H1 (cell line): ENCODE measurements around the gene VPS13D. TPM values are rescaled to one million over a fixed set of nuclear protein-coding genes. Genes with fewer than 3 reads are reported as not detected.

Experiments used
- ASH2L ChIP-seq: fragments of 200-600, 300-600 bp; sonication (generic); IDR thresholded peaks from one replicate; pipeline ENCODE4 v1.7.1; 2017; ENCODE audit warnings: low read length
- BCL11A ChIP-seq, 2 experiments: IDR thresholded peaks; one replicate each; pipeline ENCODE4 v1.6.1; 2011; ENCODE audit warnings: low read depth in 2 of 2, low read length in 2 of 2, mild to moderate bottlenecking in 2 of 2
- CBX8 ChIP-seq: fragments of 300-800, 300-1000 bp; sonication (generic); IDR thresholded peaks from 2 replicates; pipeline ENCODE4 v1.7.1; 2016; ENCODE audit warnings: low read depth, low read length, borderline replicate concordance
- CHD1 ChIP-seq: IDR thresholded peaks from 2 replicates; pipeline ENCODE4 v1.6.1; 2012; ENCODE audit warnings: low read depth, low read length, improper control_type of control experiment
- CREB1 ChIP-seq: IDR thresholded peaks from 2 replicates; pipeline ENCODE4 v1.6.1; 2012; ENCODE audit warnings: inconsistent platforms
- EGR1 ChIP-seq: IDR thresholded peaks from 2 replicates; pipeline ENCODE4 v1.6.1; 2011; ENCODE audit warnings: low read depth, low read length, borderline replicate concordance
- EP300 ChIP-seq, 2 experiments: IDR thresholded peaks; 1 replicate in 1 of 2; 2 replicates in 1 of 2; pipeline ENCODE4 v1.6.1; 2011 to 2012; ENCODE audit warnings: low read depth in 2 of 2, low read length in 2 of 2, mild to moderate bottlenecking in 2 of 2, borderline replicate concordance in 1 of 2, inconsistent platforms in 1 of 2, moderate library complexity in 1 of 2
- EZH2 ChIP-seq: fragments of 200-600 bp; sonication (generic); IDR thresholded peaks from 2 replicates; pipeline ENCODE4 v1.7.1; 2012; ENCODE audit warnings: low read depth, mild to moderate bottlenecking, moderate library complexity, low read length, inconsistent platforms; ENCODE audit not compliant: severe bottlenecking
- GABPA ChIP-seq: IDR thresholded peaks from 2 replicates; pipeline ENCODE4 v1.6.1; 2011; ENCODE audit warnings: mild to moderate bottlenecking, low read length, moderate library complexity, borderline replicate concordance; ENCODE audit not compliant: insufficient read depth
- GTF2F1 ChIP-seq: IDR thresholded peaks from 2 replicates; pipeline ENCODE4 v1.6.1; 2012; ENCODE audit warnings: low read depth, low read length, improper control_type of control experiment, borderline replicate concordance
- HDAC2 ChIP-seq, 2 experiments: fragments of 300-600 bp in 1 of 2; sonication (generic) in 1 of 2; IDR thresholded peaks; 2 replicates each; pipeline ENCODE4 v1.6.1; 2011 to 2012; ENCODE audit warnings: low read depth in 2 of 2, low read length in 2 of 2, mild to moderate bottlenecking in 2 of 2, moderate library complexity in 2 of 2, borderline replicate concordance in 1 of 2, inconsistent platforms in 1 of 2
- NANOG ChIP-seq: IDR thresholded peaks from 2 replicates; pipeline ENCODE4 v1.6.1; 2011; ENCODE audit warnings: low read length, low read depth, mild to moderate bottlenecking, inconsistent platforms; ENCODE audit not compliant: insufficient read depth, poor library complexity, severe bottlenecking
- POLR2A ChIP-seq, 2 experiments: IDR thresholded peaks; 1 replicate in 1 of 2; 2 replicates in 1 of 2; pipeline ENCODE4 v1.6.1; 2011; ENCODE audit warnings: low read depth in 2 of 2, low read length in 2 of 2, mild to moderate bottlenecking in 2 of 2; ENCODE audit errors: control extremely low read depth in 1 of 2
- POU5F1 ChIP-seq: IDR thresholded peaks from 2 replicates; pipeline ENCODE4 v1.6.1; 2011; ENCODE audit warnings: low read depth, mild to moderate bottlenecking, low read length, moderate library complexity
- RBBP5 ChIP-seq: IDR thresholded peaks from 2 replicates; pipeline ENCODE4 v1.7.1; 2012; ENCODE audit warnings: low read depth, mild to moderate bottlenecking, inconsistent platforms, low read length, moderate library complexity, borderline replicate concordance
- SIRT6 ChIP-seq: IDR thresholded peaks from one replicate; pipeline ENCODE4 v1.7.1; 2012; ENCODE audit warnings: low read length, inconsistent platforms
- SIX5 ChIP-seq: IDR thresholded peaks from 2 replicates; pipeline ENCODE4 v1.6.1; 2011; ENCODE audit warnings: mild to moderate bottlenecking, low read depth, low read length
- SP4 ChIP-seq: IDR thresholded peaks from 2 replicates; pipeline ENCODE4 v1.6.1; 2012; ENCODE audit warnings: low read length, inconsistent platforms
- SRF ChIP-seq: IDR thresholded peaks from 2 replicates; pipeline ENCODE4 v1.6.1; 2011; ENCODE audit warnings: mild to moderate bottlenecking, low read depth, low read length, moderate library complexity
- SUZ12 ChIP-seq: fragments of 200-600 bp; sonication (generic); IDR thresholded peaks from 2 replicates; pipeline ENCODE4 v1.6.1; 2012; ENCODE audit warnings: mild to moderate bottlenecking, inconsistent platforms, low read length, moderate library complexity, mixed read lengths
- TAF1 ChIP-seq: IDR thresholded peaks from 2 replicates; pipeline ENCODE4 v1.6.1; 2011; ENCODE audit warnings: mild to moderate bottlenecking, low read depth, low read length
- TAF7 ChIP-seq: optimal IDR thresholded peaks from 2 replicates; pipeline ENCODE3; 2011; ENCODE audit warnings: low read depth, mild to moderate bottlenecking, inconsistent platforms, low read length, moderate library complexity, borderline replicate concordance
- TCF12 ChIP-seq: IDR thresholded peaks from 2 replicates; pipeline ENCODE4 v1.6.1; 2011; ENCODE audit warnings: low read depth, mild to moderate bottlenecking, low read length
- YY1 ChIP-seq: IDR thresholded peaks from 2 replicates; pipeline ENCODE4 v1.6.1; 2011; ENCODE audit warnings: low read depth, mild to moderate bottlenecking, low read length
- polyA plus RNA-seq, 7 experiments: library from polyadenylated mRNA; depleted of rRNA in 3 of 7; stranded (reverse) in 5 of 7; unstranded in 2 of 7; fragments of >200 nt in 5 of 7; fragments of 200-250 nt in 2 of 7; gene quantifications; 1 replicate in 5 of 7; 2 replicates in 1 of 7; 4 replicates in 1 of 7; pipeline versions ENCODE4 v1.2.1 to v1.2.3, GENCODE V29; 2011 to 2013; ENCODE audit warnings: missing spikeins in 2 of 7, mixed read lengths in 2 of 7
- total RNA-seq: library from RNA; stranded (reverse); fragmentation: NEBNext Ultra II Directional; extraction: Animal tissue kit (Norgen Biotek cat#: 25700); gene quantifications from 2 replicates; pipeline ENCODE4 v1.2.1, GENCODE V29; 2021
- TF ChIP-seq, protein P1 (sequence below): IDR thresholded peaks from 2 replicates; pipeline ENCODE4 v1.6.1; 2011; ENCODE audit warnings: low read depth, mild to moderate bottlenecking, low read length; ENCODE audit not compliant: insufficient read depth

Gene VPS13D
- total and polyA plus RNA-seq, 2 of the 8 experiments (the other 6 are each of a cell fraction or from before 2014, with no cell fraction given), result 10.9 to 31.2 TPM

GRCh38 chr1:12229835-12230548, at the start of gene VPS13D (continued):
- peak; percentile 74 for TF ChIP-seq TAF7
- peak; percentile 40 for TF ChIP-seq ASH2L
- no peak for TF ChIP-seq SIRT6
- no peak for TF ChIP-seq POLR2A (IDR thresholded peaks at IDR 0.05; ENCODE audit: control extremely low read depth in 1 of 2, low read depth in 2 of 2, low read length in 2 of 2)
- TF ChIP-seq SP4, result no peak
- TF ChIP-seq CBX8, result no peak
- no peak for TF ChIP-seq EZH2
- peak; percentile 98 for TF ChIP-seq SRF
- TF ChIP-seq CREB1, result peak; percentile 84
- TF ChIP-seq EP300 (IDR thresholded peaks at IDR 0.05; ENCODE audit: borderline replicate concordance in 1 of 2, low read depth in 2 of 2, low read length in 2 of 2), result peak in 1 of 2 experiments; percentile 76; a peak in 1 of 3 replicates
- TF ChIP-seq RBBP5, result peak; percentile 83; the same call in 1 of the 2 replicates
- no peak for TF ChIP-seq TCF12
- peak; percentile 92 for TF ChIP-seq YY1
- no peak for TF ChIP-seq SUZ12
- TF ChIP-seq SIX5, result no peak
- no peak for TF ChIP-seq BCL11A (IDR thresholded peaks at IDR 0.05; ENCODE audit: low read depth in 2 of 2, low read length in 2 of 2)
- peak; percentile 27 to 57; a peak in 1 of 4 replicates for TF ChIP-seq HDAC2 (IDR thresholded peaks at IDR 0.05; ENCODE audit: borderline replicate concordance in 1 of 2, low read depth in 2 of 2, low read length in 2 of 2)
- peak; percentile 54 for TF ChIP-seq EGR1
- TF ChIP-seq TAF1, result peak; percentile 56
- peak; percentile 25 for TF ChIP-seq NANOG
- TF ChIP-seq, protein P1, sequence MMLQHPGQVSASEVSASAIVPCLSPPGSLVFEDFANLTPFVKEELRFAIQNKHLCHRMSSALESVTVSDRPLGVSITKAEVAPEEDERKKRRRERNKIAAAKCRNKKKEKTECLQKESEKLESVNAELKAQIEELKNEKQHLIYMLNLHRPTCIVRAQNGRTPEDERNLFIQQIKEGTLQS, result no peak
- no peak for TF ChIP-seq POU5F1
- TF ChIP-seq CHD1, result no peak
- TF ChIP-seq GTF2F1, result no peak
- TF ChIP-seq GABPA, result no peak
